GM18507 (cell line): ENCODE data around the gene ADCY9.
"Not testable (repeated sequence)": the region's sequence is repeated elsewhere in the genome, so short reads cannot be mapped to it uniquely, and the experiment has no call there.

Experiments used
- DNase-seq: peaks from one replicate; pipeline ENCODE4 v3.0.0; 2011; ENCODE audit warnings: low read depth; ENCODE audit not compliant: insufficient read length; ENCODE audit errors: extremely low spot score
- FAIRE-seq: peaks from 2 replicates; lab custom pipeline; 2011; peaks lifted over from hg19 to GRCh38; lab: Jason Lieb, UNC

ADCY9 gene

GRCh38 chr16:3945751-3946603 is 170.3 kb downstream of the ADCY9 start:
- DNase-seq (no peak), FAIRE-seq (no peak)

- FAIRE-seq, DNase-seq: not testable (repeated sequence)
These were observed 171.8 kb downstream of the ADCY9 start for GRCh38 chr16:3944457-3944856.

- not testable (repeated sequence) for FAIRE-seq
These were observed 174.1 kb downstream of the ADCY9 start for GRCh38 chr16:3942146-3942545.

GRCh38 chr16:3938843-3939624 is 177.2 kb downstream of the ADCY9 start:
- FAIRE-seq: no peak
- peak; percentile 59 for DNase-seq

More at GRCh38 chr16:3942146-3942545, 174.1 kb downstream of the ADCY9 start:
- DNase-seq: not testable (repeated sequence)

GRCh38 chr16:3938471-3938842 is 177.8 kb downstream of the ADCY9 start:
- FAIRE-seq (no peak), DNase-seq (no peak)

GRCh38 chr16:3937066-3937875 is 179.0 kb downstream of the ADCY9 start:
- FAIRE-seq: no peak
- DNase-seq: no peak

GRCh38 chr16:3935921-3936320 is 180.3 kb downstream of the ADCY9 start:
- no peak for DNase-seq
- FAIRE-seq: no peak

- DNase-seq (no peak), FAIRE-seq (no peak)
These were observed 181.6 kb downstream of the ADCY9 start for GRCh38 chr16:3934491-3935181.

GRCh38 chr16:3927147-3927546 is 189.1 kb downstream of the ADCY9 start:
- not testable (repeated sequence) for FAIRE-seq, DNase-seq

- DNase-seq (no peak), FAIRE-seq (no peak)
These were observed 191.5 kb downstream of the ADCY9 start for GRCh38 chr16:3924763-3925162.

GRCh38 chr16:3922241-3922640 is 194.0 kb downstream of the ADCY9 start:
- DNase-seq (no peak), FAIRE-seq (no peak)

GRCh38 chr16:3920206-3920605 is 196.0 kb downstream of the ADCY9 start:
- no peak for DNase-seq
- no peak for FAIRE-seq

- DNase-seq (no peak), FAIRE-seq (no peak)
These were observed 196.8 kb downstream of the ADCY9 start for GRCh38 chr16:3919413-3919812.

- DNase-seq (no peak), FAIRE-seq (no peak)
These were observed 200.6 kb downstream of the ADCY9 start for GRCh38 chr16:3915426-3916260.

GRCh38 chr16:3912897-3913296 is 203.3 kb downstream of the ADCY9 start:
- FAIRE-seq: no peak
- no peak for DNase-seq
